SH-SY5Y (cell line): ENCODE results near the gene HIVEP3.

Experiments
- GATA2 ChIP-seq: IDR thresholded peaks from 2 replicates; pipeline ENCODE4 v1.6.1; 2011; ENCODE audit warnings: mild to moderate bottlenecking, low read depth, low read length
- GATA3 ChIP-seq: IDR thresholded peaks from 2 replicates; pipeline ENCODE4 v1.6.1; 2011; ENCODE audit warnings: low read depth, mild to moderate bottlenecking, low read length, moderate library complexity

HIVEP3 gene

GRCh38 chr1:41515778-41516167 lies 402.9 kb downstream of the HIVEP3 start:
- TF ChIP-seq GATA3 (no peak), GATA2 (no peak)

GRCh38 chr1:41515131-41515678 lies 403.5 kb downstream of the HIVEP3 start:
- no peak for TF ChIP-seq GATA3

DNA sequence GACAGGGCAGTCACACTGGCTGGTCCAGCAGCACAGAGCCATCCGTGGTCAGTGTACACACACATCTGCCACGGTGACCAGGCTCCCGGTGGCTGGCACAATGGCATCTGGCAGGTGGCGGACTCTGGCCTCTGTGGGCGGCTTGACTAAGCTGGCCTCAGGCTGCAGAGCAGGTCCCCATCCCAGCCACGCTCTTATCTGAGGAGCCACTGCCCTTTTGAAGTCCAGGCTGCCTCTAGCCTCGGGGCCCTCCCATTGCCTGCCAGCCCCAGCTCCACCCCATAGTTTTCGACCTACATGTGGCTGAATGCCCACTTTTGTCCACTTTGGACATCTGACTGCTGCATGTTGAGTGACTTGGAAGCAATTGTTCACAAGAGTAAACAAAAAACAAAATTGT lies 404.3 kb downstream of the HIVEP3 start:
- TF ChIP-seq GATA3, result no peak
- TF ChIP-seq GATA2, result peak; percentile 72

GRCh38 chr1:41513383-41513735 lies 405.4 kb downstream of the HIVEP3 start:
- TF ChIP-seq GATA3 (no peak), GATA2 (no peak)

- TF ChIP-seq GATA3 (no peak), GATA2 (no peak)
Measured at GRCh38 chr1:41512701-41513382, 405.9 kb downstream of the HIVEP3 start.

DNA sequence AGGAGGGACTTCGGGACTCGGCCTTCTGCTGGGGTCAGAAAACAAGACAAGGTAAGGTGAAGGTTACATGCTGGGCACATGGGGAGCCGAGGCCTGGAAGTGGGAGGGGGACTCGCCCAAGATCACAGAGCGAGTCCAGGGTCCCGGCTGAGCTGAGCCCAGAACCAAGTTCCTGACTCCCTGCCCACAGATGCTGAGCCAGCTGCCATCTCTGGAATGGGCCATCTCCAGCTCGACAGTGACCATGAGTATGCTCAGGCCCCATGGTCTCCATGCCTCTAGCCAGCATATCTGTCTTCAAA lies 407.5 kb downstream of the HIVEP3 start:
- TF ChIP-seq GATA2 (no peak), GATA3 (no peak)

GRCh38 chr1:41510531-41511238 lies 408.0 kb downstream of the HIVEP3 start:
- TF ChIP-seq GATA2 (no peak), GATA3 (no peak)

DNA sequence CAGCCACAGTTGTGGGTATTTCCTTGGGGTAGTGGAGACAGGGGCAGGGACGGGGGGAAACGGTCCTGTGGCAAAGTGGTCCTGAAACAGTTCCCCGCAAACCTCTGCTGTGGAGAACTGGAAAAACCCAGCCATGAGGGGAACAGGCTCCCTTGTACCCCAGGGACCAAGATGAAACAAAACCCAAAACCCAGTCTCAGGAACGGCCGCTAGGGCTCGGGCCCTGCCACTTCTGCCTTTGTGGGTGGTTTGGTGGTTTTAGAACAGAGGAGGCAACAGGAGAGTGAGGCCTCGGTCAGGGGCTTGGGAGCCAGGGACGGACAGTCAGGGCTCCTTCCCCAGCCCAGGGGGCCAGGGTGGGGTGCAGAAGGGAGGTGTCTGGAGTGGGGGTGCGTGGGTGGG lies 409.5 kb downstream of the HIVEP3 start:
- TF ChIP-seq GATA2 (no peak), GATA3 (no peak)

DNA sequence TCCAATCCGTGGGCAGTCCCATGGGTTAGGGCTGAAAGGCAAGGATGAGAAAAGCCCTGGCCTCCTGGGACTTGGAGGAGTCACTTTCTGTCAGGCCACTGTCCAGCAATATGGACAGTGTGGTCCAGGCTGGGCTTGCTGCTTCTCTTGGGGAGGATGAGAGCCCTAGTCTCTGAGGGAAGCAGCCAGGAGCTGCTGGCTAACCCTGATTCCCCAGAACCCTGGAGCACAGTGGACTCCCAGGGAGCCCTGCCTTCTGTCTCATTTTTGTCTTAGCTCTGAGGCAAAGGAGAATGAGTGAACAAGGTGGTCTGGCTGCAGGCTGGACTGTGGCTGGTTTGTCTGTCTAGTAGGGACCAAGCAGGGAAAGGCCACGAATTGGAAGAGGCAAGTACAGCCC lies 410.4 kb downstream of the HIVEP3 start:
- TF ChIP-seq GATA2 (no peak), GATA3 (no peak)

- no peak for TF ChIP-seq GATA2
- no peak for TF ChIP-seq GATA3
Measured at GRCh38 chr1:41507836-41508235, 410.9 kb downstream of the HIVEP3 start.

GRCh38 chr1:41507110-41507720 lies 411.5 kb downstream of the HIVEP3 start:
- TF ChIP-seq GATA3 (no peak), GATA2 (no peak)

DNA sequence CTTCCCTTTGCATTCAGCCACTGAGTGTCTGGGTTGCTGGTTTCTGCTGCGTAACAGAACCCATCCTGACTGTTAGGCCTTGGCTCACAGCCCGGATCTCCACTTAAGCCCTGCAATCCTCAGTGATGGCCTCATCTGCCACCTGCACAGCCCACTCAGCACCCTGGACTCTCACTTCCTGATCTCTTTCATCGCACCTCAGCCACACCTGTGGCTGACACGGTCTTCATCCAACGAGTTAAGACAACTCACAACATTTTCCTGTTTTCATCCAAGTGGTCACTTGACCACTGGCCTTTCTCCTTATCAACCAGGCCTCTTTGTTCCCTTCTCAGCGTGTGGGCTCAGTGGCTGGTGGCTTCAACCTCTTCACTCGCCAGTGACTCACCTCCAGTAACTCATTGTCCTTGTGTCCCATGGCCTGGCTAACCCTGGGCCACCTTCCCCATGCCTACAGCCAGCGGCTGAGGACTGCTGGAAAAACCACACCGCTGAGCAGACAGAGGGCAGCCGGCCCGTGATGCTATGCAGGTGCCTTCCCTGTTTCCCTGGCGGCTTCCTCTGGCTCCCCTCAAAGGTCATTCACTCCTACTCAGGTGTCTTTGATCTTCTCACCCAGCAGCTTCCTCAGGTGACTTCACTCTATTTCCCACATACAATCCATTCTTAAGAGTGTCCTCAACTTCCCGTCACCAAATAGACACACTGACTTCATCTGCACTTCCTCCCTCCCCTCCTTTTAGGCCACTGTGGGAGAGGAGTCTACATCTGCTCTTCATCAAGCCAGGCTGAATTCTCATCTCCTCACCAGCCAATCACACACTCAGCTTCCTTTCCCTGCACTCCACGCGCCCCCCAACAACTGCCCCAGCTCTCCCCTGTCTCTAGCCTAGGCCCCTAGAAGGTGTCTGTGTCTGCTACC lies 414.3 kb downstream of the HIVEP3 start:
- TF ChIP-seq GATA3 (no peak), GATA2 (no peak)

DNA sequence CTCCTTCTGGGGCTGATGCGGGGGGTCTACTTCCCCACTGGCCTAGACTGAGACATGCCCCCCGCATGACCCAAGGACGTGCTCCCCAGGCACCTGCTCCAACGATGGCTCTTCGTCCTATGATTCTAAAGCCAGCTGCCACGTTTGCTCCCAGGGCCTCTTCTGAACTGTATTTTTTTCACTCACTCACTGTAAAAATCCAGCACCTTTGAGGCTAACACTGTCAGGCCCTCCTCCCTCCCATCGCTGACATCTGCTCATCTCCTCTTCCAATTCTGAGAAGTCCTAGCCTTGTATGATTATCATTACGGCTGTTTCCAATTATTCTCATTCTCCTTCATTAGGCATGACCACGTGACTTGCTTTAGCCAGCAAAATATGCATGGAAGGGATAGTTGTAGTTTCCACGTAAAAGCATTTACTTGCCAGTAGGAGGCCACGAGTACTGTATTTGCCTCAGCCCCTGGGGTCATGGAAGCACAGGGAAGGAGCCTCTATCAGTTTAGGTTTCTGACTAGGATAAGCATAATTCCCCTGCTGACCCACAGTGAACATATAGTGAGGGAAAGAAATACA lies 415.1 kb downstream of the HIVEP3 start:
- TF ChIP-seq GATA2 (no peak), GATA3 (no peak)

DNA sequence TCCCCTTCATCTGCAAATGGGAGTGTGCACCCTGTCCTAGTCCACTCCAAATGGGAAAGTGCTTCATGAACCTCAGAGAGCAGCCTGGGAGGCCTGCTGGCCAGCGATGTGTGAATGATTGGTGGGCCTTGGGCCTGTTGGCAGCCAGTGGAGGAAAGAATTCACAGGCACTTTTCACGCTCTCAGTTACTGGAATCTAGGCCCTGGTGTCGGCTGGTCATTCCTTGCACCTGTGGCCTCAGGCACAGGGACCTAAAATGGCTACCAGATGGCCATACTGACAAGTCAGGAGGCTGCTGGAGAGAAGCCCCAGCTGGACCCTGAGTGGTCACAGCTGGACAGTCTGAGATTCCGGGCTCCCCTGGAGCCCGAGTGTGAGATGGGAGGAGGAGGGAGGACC lies 415.8 kb downstream of the HIVEP3 start:
- TF ChIP-seq GATA2, result no peak
- TF ChIP-seq GATA3, result no peak
